ENCODE results near the gene HNRNPA0.
"Not testable (repeated sequence)": the region's sequence is repeated elsewhere in the genome, so short reads cannot be mapped to it uniquely, and the experiment has no call there.

The HNRNPA0 gene

GRCh38 chr5:137791799-137792198, 37.6 kb upstream of the HNRNPA0 start:
- H3K4me3 ChIP-seq (ENCODE audit: low read length) = no peak overlapping the region
- TF ChIP-seq CTCF (IDR thresholded peaks at IDR 0.05; ENCODE audit: insufficient read depth, low read depth, low read length, missing control alignments) = no peak
- peak; percentile 6 for DNase-seq (ENCODE audit: low read depth)

DNA sequence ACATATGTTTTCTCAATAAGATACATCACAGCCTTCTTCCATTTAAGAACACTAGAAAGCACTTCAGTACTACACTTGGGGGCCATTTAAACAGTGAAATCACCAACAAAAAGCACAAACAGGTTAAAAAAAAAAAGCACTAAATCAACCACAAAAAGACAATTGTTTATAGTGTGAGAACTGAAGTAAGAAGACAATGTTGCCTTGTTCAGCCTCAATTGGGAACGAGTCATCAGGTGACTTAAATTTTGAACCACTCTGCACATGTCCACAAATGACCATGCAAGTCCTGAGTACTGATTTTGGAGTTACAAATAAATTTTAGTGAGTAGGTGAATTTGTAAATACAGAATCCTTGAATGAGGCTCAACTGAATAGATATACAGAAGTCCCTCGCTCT, 37.2 kb upstream of the HNRNPA0 start:
- DNase-seq (ENCODE audit: low read depth) = no peak
- no peak for TF ChIP-seq CTCF (IDR thresholded peaks at IDR 0.05; ENCODE audit: insufficient read depth, low read depth, low read length, missing control alignments)
- H3K4me3 ChIP-seq (ENCODE audit: low read length) = no peak overlapping the region

GRCh38 chr5:137788560-137788959, 34.4 kb upstream of the HNRNPA0 start:
- not testable (repeated sequence) for DNase-seq (ENCODE audit: low read depth); H3K4me3 ChIP-seq (ENCODE audit: low read length)

DNA sequence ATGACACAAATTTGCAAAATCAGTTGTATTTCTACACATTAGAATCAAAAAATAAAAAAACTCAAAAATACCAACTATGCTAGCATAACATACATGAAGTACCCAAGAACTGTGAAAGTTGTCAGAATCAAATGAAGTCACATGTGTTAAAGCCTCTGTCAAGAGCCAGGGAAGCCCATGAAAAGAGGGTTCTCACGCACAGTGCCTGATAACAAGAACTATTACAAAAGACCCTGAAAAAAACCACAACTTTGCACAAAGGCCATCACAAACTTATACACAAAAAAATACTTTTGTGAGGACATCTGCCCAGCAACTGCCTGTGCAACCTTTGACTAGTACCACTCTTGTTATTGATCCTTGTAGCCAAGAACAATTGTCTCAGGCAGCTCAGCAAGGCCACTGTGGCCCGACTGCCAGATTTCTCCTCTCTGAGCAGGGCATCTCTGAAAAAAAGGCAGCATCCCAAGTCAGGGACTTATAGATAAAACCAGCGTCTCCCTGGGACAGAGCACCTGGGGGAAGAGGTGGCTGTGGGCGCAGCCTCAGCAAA, 28.9 kb upstream of the HNRNPA0 start:
- TF ChIP-seq CTCF (IDR thresholded peaks at IDR 0.05; ENCODE audit: insufficient read depth, low read depth, low read length, missing control alignments) = no peak
- H3K4me3 ChIP-seq (ENCODE audit: low read length) = no peak overlapping the region
- DNase-seq (ENCODE audit: low read depth) = no peak

DNA sequence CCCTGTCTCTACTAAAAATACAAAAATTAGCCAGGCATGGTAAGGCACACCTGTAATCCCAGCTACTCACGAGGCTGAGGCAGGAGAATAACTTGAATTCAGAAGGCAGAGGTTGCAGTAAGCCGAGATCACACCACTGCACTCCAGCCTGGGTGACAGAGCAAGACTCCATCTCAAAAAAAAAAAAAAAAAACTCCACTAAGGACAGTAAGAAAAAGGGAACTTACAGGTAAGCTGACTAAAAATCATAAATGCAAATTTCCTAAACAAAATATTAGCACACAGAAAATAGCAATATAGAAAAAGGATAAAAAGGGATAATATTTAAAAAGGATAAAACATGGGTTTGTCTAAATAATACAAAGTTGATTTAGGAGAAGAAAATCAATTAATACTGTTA, 27.9 kb upstream of the HNRNPA0 start:
- TF ChIP-seq CTCF (IDR thresholded peaks at IDR 0.05; ENCODE audit: insufficient read depth, low read depth, low read length, missing control alignments) = no peak
- DNase-seq (ENCODE audit: low read depth) = no peak

DNA sequence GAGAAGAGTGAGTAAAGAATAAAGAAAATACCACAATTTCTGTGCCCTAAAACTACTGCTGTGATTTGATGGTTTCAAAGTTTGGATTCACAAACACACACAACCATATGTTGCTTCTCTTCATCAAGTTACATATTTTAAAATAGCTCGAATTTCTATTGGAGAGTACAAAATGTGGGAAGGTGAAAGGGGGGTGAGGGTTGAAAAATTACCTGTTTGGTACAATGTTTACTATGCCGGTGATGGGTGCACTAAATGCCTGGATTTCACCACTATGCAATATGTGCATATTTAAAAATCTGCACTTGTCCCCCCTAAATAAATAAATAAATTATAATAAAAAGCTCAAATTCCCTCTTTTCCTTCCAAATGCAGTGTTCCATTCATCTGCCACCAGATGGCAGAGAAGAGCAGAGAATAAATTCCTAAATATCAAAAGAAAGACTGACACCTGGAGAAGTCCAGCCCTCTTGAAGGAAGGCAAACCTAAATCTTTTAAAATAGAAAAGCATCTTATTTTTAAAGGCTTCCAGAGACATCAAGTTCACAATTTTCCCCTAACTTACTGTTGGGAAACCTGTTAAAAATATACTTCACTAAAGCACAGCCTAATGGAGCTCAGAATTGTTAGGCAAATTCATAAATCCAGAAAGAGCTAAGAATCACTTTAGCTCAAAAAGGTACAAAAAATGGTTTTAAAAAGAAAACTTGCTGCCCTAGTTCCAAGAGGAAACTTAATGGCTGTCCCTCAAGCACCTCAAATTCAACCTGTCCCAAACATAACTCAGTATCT, 24.8 kb upstream of the HNRNPA0 start:
- TF ChIP-seq CTCF (IDR thresholded peaks at IDR 0.05; ENCODE audit: insufficient read depth, low read depth, low read length, missing control alignments) = peak; percentile 78
- DNase-seq (ENCODE audit: low read depth) = peak; percentile 49
- H3K4me3 ChIP-seq (ENCODE audit: low read length) = no peak overlapping the region

More for the DNA sequence above, 27.9 kb upstream of the HNRNPA0 start:
- H3K4me3 ChIP-seq (ENCODE audit: low read length) = no peak overlapping the region

GRCh38 chr5:137767937-137768336, 13.8 kb upstream of the HNRNPA0 start:
- not testable (repeated sequence) for DNase-seq (ENCODE audit: low read depth); H3K4me3 ChIP-seq (ENCODE audit: low read length)

DNA sequence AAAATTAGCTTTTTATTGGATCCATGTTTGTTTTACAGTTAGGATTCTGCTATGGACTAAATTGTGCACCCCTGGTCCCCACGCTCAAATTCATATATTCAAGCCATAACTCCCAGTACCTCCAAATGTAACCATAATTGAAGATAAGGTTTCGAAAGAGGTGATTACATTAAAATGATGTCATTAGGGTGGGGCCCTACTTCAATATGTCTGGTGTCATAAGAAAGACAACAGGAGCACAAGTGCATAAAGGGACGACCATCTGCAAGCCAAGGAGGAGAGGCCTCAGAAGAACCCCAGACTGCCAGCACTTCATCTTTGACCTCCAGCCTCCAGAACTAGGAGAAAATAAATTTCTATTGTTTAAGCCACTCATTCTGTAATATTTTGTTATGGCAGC, 7.4 kb upstream of the HNRNPA0 start:
- TF ChIP-seq CTCF (IDR thresholded peaks at IDR 0.05; ENCODE audit: insufficient read depth, low read depth, low read length, missing control alignments) = no peak
- no peak overlapping the region for H3K4me3 ChIP-seq (ENCODE audit: low read length)
- peak; percentile 59 for DNase-seq (ENCODE audit: low read depth)

Measured in epithelial cell of esophagus (primary cell).